ENCODE results near the gene TBXAS1. TPM values are rescaled to one million over a fixed set of nuclear protein-coding genes. Genes with fewer than 3 reads are reported as not detected.

The TBXAS1 gene
- total RNA-seq, 1 experiment from 2014 or later: 2.2 TPM

- Histone ChIP-seq H3K79me2 (ENCODE audit: low read depth) (no peaks in the 10 kb centered on the region), H2AFZ (no peak overlapping the region), H3K9me3 (ENCODE audit: insufficient read depth, low read depth) (no peaks in the 10 kb centered on the region), H3K9me2 (ENCODE audit: insufficient read depth) (no peaks in the 10 kb centered on the region), H3F3A (ENCODE audit: insufficient read depth, low read depth) (no peaks in the 10 kb centered on the region), H3K4me1 (replicated peaks; ENCODE audit: insufficient read depth) (no peaks in the 10 kb centered on the region), H4K20me1 (ENCODE audit: insufficient read depth) (no peaks in the 10 kb centered on the region), H3K4me2 (no peak overlapping the region), H3K36me3 (ENCODE audit: low read depth) (no peaks in the 10 kb centered on the region), H3K4me3 (no peak overlapping the region), H3K27me3 (ENCODE audit: insufficient read depth, low read depth) (no peaks in the 10 kb centered on the region), H3K27ac (no peak overlapping the region)
- no peak for DNase-seq
- BruUV-seq (replicated peaks): no TSS peak
- CTCF ChIA-PET: no interaction called here
- TF ChIP-seq EZH2 (IDR thresholded peaks at IDR 0.05; ENCODE audit: low read depth) (no peak), CTCF (conservative IDR thresholded peaks at IDR 0.05) (no peak)
- POLR2A ChIA-PET (ENCODE audit: unreplicated experiment): no interaction called here
- intact Hi-C loops (cut with micrococcal nuclease; ENCODE audit: unreplicated experiment): no loop called here
These were observed 26.6 kb downstream of the TBXAS1 start for GRCh38 chr7:139855498-139856270.

- CTCF ChIA-PET: no interaction called here
- H3K27me3 ChIP-seq (ENCODE audit: insufficient read depth, low read depth): 0 out of 2 replicates have a peak, but pooled peaks cover 8% of the 10 kb centered on the region
- no peak for TF ChIP-seq EZH2 (IDR thresholded peaks at IDR 0.05; ENCODE audit: low read depth)
- H2AFZ ChIP-seq: no peak overlapping the region
- H4K20me1 ChIP-seq (ENCODE audit: insufficient read depth): no peaks in the 10 kb centered on the region
- no peaks in the 10 kb centered on the region for H3K36me3 ChIP-seq (ENCODE audit: low read depth)
- DNase-seq: no peak
- intact Hi-C loops (cut with micrococcal nuclease; ENCODE audit: unreplicated experiment): no loop called here
- POLR2A ChIA-PET (ENCODE audit: unreplicated experiment): no interaction called here
- no peaks in the 10 kb centered on the region for H3K4me1 ChIP-seq (replicated peaks; ENCODE audit: insufficient read depth)
- H3K4me3 ChIP-seq: no peak overlapping the region
- no peaks in the 10 kb centered on the region for H3F3A ChIP-seq (ENCODE audit: insufficient read depth, low read depth)
- H3K4me2 ChIP-seq: no peak overlapping the region
- H3K27ac ChIP-seq: no peak overlapping the region
- H3K9me2 ChIP-seq (ENCODE audit: insufficient read depth): no peaks in the 10 kb centered on the region
- BruUV-seq (replicated peaks): no TSS peak
- H3K79me2 ChIP-seq (ENCODE audit: low read depth): no peaks in the 10 kb centered on the region
- no peaks in the 10 kb centered on the region for H3K9me3 ChIP-seq (ENCODE audit: insufficient read depth, low read depth)
These were observed 28.7 kb downstream of the TBXAS1 start for GRCh38 chr7:139857791-139858190.

- no peaks in the 10 kb centered on the region for H3K9me3 ChIP-seq (ENCODE audit: insufficient read depth, low read depth)
- H3K36me3 ChIP-seq (ENCODE audit: low read depth): no peaks in the 10 kb centered on the region
- DNase-seq: no peak
- no peak overlapping the region for H3K27ac ChIP-seq
- no peaks in the 10 kb centered on the region for H3K9me2 ChIP-seq (ENCODE audit: insufficient read depth)
- CTCF ChIA-PET: no interaction called here
- BruUV-seq (replicated peaks): no TSS peak
- H3K4me1 ChIP-seq (replicated peaks; ENCODE audit: insufficient read depth): no peaks in the 10 kb centered on the region
- TF ChIP-seq CTCF (conservative IDR thresholded peaks at IDR 0.05) (no peak), EZH2 (IDR thresholded peaks at IDR 0.05; ENCODE audit: low read depth) (no peak)
- no peaks in the 10 kb centered on the region for H3K79me2 ChIP-seq (ENCODE audit: low read depth)
- POLR2A ChIA-PET (ENCODE audit: unreplicated experiment): no interaction called here
- H4K20me1 ChIP-seq (ENCODE audit: insufficient read depth): no peaks in the 10 kb centered on the region
- 0 out of 2 replicates have a peak, but pooled peaks cover 20% of the 10 kb centered on the region for H3K27me3 ChIP-seq (ENCODE audit: insufficient read depth, low read depth)
- no peak overlapping the region for H3K4me3 ChIP-seq
- no peak overlapping the region for H3K4me2 ChIP-seq
- no peaks in the 10 kb centered on the region for H3F3A ChIP-seq (ENCODE audit: insufficient read depth, low read depth)
- H2AFZ ChIP-seq: no peak overlapping the region; the same call in 1 of the 2 replicates
- intact Hi-C loops (cut with micrococcal nuclease; ENCODE audit: unreplicated experiment): no loop called here
These were observed 31.2 kb downstream of the TBXAS1 start for GRCh38 chr7:139860090-139860775.
